NT2/D1 (cell line): Measurements from ENCODE around the gene MAT1A.

Source experiments
- SUZ12 ChIP-seq: IDR thresholded peaks from 2 replicates; pipeline ENCODE4 v1.6.1; 2011; ENCODE audit not compliant: insufficient read length, insufficient read depth; ENCODE audit errors: extremely low read depth
- YY1 ChIP-seq: IDR thresholded peaks from 2 replicates; pipeline ENCODE4 v1.6.1; 2011; ENCODE audit not compliant: insufficient read length, insufficient read depth

DNA sequence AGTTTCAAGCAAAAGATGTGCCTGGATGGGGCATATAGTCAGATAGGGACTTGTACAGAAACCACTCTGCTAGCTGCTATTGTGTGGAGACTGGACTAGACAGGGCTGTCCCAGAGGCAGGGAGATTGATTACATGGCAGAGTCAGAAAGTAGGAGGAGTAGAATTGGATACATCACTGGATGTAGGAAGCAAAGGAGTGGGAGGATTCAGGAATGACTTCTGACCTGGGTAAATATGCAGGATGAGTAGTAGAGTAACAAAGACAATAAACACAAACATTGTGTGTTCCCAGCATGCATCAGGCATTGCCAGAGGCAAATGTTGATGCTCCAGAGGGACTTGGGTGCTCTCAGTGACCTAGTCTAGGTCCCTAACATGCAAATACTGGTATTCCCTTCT lies 30.9 kb upstream of the MAT1A start:
- no peak for TF ChIP-seq YY1
- no peak for TF ChIP-seq SUZ12
